Mesangial cell (primary cell): ENCODE results near the gene CNTNAP1. TPM values are rescaled to one million over a fixed set of nuclear protein-coding genes. Genes with fewer than 3 reads are reported as not detected.

Source experiments
- total RNA-seq: library from RNA; depleted of rRNA; stranded (reverse); fragments of >200 nt; gene quantifications from 2 replicates; pipeline ENCODE4 v1.2.3, GENCODE V29; 2015

Gene CNTNAP1
- total RNA-seq = 9.8 and 15.8 TPM in 2 replicates

GRCh38 chr17:42681976-42682721 lies at the start of gene CNTNAP1:
CNTNAP1 (plus strand) TSS chr17:42682531; CDS start chr17:42682830, 299 bp downstream.

GRCh38 chr17:42659079-42659931 lies 23.0 kb upstream of the CNTNAP1 start, which contains the start of gene TUBG2:
TUBG2 (plus strand) TSS chr17:42659284; CDS start chr17:42659504, 220 bp downstream.

GRCh38 chr17:42676424-42677011 lies 5.8 kb upstream of the CNTNAP1 start, which contains the start of gene PLEKHH3:
PLEKHH3 (minus strand) TSS chr17:42676994; CDS start chr17:42676563, 431 bp downstream.

GRCh38 chr17:42744806-42745617 lies 62.7 kb downstream of the CNTNAP1 start, which contains the start of gene EZH1:
EZH1 (minus strand) TSS chr17:42745040; CDS start chr17:42728941, 16,099 bp downstream.

Other genes with a start within 250 kb of the CNTNAP1 start
- 27.1 and 55.4 TPM in 2 replicates for gene ATP6V0A1, start 223.7 kb upstream of the CNTNAP1 start, total RNA-seq
- gene NAGLU, start 146.3 kb upstream of the CNTNAP1 start, total RNA-seq = 35.8 and 77.3 TPM in 2 replicates
- gene HSD17B1, start 129.6 kb upstream of the CNTNAP1 start, total RNA-seq = 1.1 and 4.4 TPM in 2 replicates
- 44.5 and 55.6 TPM in 2 replicates for gene COASY, start 120.4 kb upstream of the CNTNAP1 start, total RNA-seq
- gene MLX, start 115.4 kb upstream of the CNTNAP1 start, total RNA-seq = 26.2 and 27.4 TPM in 2 replicates
- 2.2 and 13.2 TPM in 2 replicates for gene PSMC3IP, start 104.8 kb upstream of the CNTNAP1 start, total RNA-seq
- 40.9 and 65.5 TPM in 2 replicates for gene RETREG3, start 73.2 kb upstream of the CNTNAP1 start, total RNA-seq
- 56.2 and 201 TPM in 2 replicates for gene TUBG1, start 72.8 kb upstream of the CNTNAP1 start, total RNA-seq
- 17.1 and 18.9 TPM in 2 replicates for gene TUBG2, start 23.2 kb upstream of the CNTNAP1 start, total RNA-seq
- gene PLEKHH3, start 5.5 kb upstream of the CNTNAP1 start, total RNA-seq = 15.8 and 22.2 TPM in 2 replicates
- 5.4 and 13.8 TPM in 2 replicates for gene CCR10, start 688 bp upstream of the CNTNAP1 start, total RNA-seq
- 5.2 and 15.0 TPM in 2 replicates for gene EZH1, start 62.5 kb downstream of the CNTNAP1 start, total RNA-seq
- 5.1 TPM in 2 replicates for gene RAMP2, start 78.7 kb downstream of the CNTNAP1 start, total RNA-seq
- 123 and 129 TPM in 2 replicates for gene VPS25, start 90.9 kb downstream of the CNTNAP1 start, total RNA-seq
- 4.8 and 6.7 TPM in 2 replicates for gene WNK4, start 98.1 kb downstream of the CNTNAP1 start, total RNA-seq
- 73.0 and 80.6 TPM in 2 replicates for gene COA3, start 116.2 kb downstream of the CNTNAP1 start, total RNA-seq
- not detected in 2 replicates for gene CNTD1, start 116.3 kb downstream of the CNTNAP1 start, total RNA-seq
- 103 and 170 TPM in 2 replicates for gene BECN1, start 141.8 kb downstream of the CNTNAP1 start, total RNA-seq
- gene PSME3, start 150.9 kb downstream of the CNTNAP1 start, total RNA-seq = 77.8 and 137 TPM in 2 replicates
- gene AOC2, start 162.0 kb downstream of the CNTNAP1 start, total RNA-seq = 0.65 and 0.89 TPM in 2 replicates
- 0.38 TPM in 1 of 2 replicates, not detected in the other for gene AOC3, start 168.7 kb downstream of the CNTNAP1 start, total RNA-seq
- not detected in 2 replicates for gene G6PC1, start 218.3 kb downstream of the CNTNAP1 start, total RNA-seq